HEK293 (cell line): Measurements from ENCODE around the gene PLD4.

Experiments
- FEZF1 ChIP-seq: fragments of 450-650 bp; formaldehyde crosslinking; IDR thresholded peaks from 2 replicates; pipeline ENCODE4 v1.5.1; 2016; ENCODE audit warnings: missing biosample characterization, missing genetic modification characterization
- GLI4 ChIP-seq: fragments of 450-650 bp; formaldehyde crosslinking; IDR thresholded peaks from 2 replicates; pipeline ENCODE4 v1.5.1; 2016; ENCODE audit warnings: missing biosample characterization, missing genetic modification characterization
- GLIS2 ChIP-seq: fragments of 450-650 bp; formaldehyde crosslinking; IDR thresholded peaks from 2 replicates; pipeline ENCODE4 v1.5.1; 2016; ENCODE audit warnings: missing biosample characterization, missing genetic modification characterization
- SP2 ChIP-seq: fragments of 450-650 bp; formaldehyde crosslinking; IDR thresholded peaks from 2 replicates; pipeline ENCODE4 v1.5.1; 2016; ENCODE audit warnings: missing biosample characterization, missing genetic modification characterization
- YY1 ChIP-seq: fragments of 450-650 bp; formaldehyde crosslinking; IDR thresholded peaks from 2 replicates; pipeline ENCODE4 v1.5.1; 2018; ENCODE audit warnings: missing biosample characterization, missing genetic modification characterization
- ZBTB17 ChIP-seq: fragments of 450-650 bp; formaldehyde crosslinking; IDR thresholded peaks from 2 replicates; pipeline ENCODE4 v1.5.1; 2016; ENCODE audit warnings: missing biosample characterization, missing genetic modification characterization
- ZBTB7A ChIP-seq: fragments of 450-650 bp; formaldehyde crosslinking; IDR thresholded peaks from 2 replicates; pipeline ENCODE4 v1.5.1; 2016; ENCODE audit warnings: low read depth, missing biosample characterization, missing genetic modification characterization
- ZNF146 ChIP-seq: fragments of 450-650 bp; formaldehyde crosslinking; IDR thresholded peaks from 2 replicates; pipeline ENCODE4 v1.5.1; 2016; ENCODE audit warnings: missing biosample characterization, missing genetic modification characterization
- ZNF335 ChIP-seq: fragments of 450-650 bp; formaldehyde crosslinking; conservative IDR thresholded peaks from 2 replicates; pipeline ENCODE4 v1.5.1; 2016; ENCODE audit warnings: missing biosample characterization, missing genetic modification characterization
- ZNF48 ChIP-seq: fragments of 450-650 bp; formaldehyde crosslinking; IDR thresholded peaks from 2 replicates; pipeline ENCODE4 v1.5.1; 2016; ENCODE audit warnings: missing biosample characterization, missing genetic modification characterization
- ZNF514 ChIP-seq: fragments of 450-650 bp; formaldehyde crosslinking; IDR thresholded peaks from 2 replicates; pipeline ENCODE4 v1.5.1; 2016; ENCODE audit warnings: missing biosample characterization, missing genetic modification characterization
- ZNF629 ChIP-seq: fragments of 450-650 bp; formaldehyde crosslinking; IDR thresholded peaks from 2 replicates; pipeline ENCODE4 v1.5.1; 2017; ENCODE audit warnings: missing biosample characterization, missing genetic modification characterization
- TF ChIP-seq, protein P1 (sequence below): fragments of 450-650 bp; formaldehyde crosslinking; IDR thresholded peaks from 2 replicates; pipeline ENCODE4 v1.5.1; 2016; ENCODE audit warnings: missing biosample characterization, missing genetic modification characterization
- TF ChIP-seq, protein P2 (sequence below): fragments of 450-650 bp; formaldehyde crosslinking; IDR thresholded peaks from 2 replicates; pipeline ENCODE4 v1.5.1; 2016; ENCODE audit warnings: missing biosample characterization, missing genetic modification characterization

DNA sequence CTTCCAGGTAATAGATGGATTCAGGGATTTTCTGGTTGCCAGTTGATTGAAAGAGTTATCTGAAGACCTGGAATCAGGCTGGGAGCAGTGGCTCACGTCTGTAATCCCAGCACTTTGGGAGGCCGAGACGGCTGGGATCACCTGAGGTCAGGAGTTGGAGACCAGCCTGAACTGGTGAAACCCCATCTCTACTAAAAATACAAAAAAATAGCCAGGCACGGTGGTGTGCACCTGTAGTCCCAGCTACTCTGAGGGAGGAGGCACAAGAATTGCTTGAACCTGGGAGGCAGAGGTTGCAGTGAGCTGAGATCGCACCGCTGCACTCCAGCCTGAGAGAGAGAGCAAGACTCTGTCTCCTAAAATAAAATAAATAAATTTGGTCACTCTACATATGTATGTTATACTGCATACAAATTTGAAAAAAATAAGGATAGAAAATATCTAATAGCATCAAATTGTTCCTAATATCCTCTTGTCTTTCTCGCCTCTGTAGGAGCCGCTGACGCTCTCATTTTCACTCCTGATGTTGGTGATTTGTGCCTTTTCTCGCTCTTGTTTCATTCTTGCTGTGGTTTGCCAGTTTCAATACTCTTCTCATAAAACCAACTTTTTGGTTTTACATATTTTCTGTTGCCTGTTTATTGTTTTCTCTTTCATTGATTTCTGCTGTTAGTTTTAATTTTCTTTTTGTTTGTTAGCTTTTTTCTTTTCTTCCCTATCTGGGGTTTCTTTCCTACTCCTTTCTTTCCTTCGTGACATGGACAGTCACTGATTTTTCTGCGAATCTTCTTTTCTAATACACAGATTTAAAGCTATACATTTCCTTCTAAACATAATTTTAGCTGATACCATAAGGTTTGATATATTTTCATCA is 23.8 kb upstream of the PLD4 start:
- TF ChIP-seq, protein P1, sequence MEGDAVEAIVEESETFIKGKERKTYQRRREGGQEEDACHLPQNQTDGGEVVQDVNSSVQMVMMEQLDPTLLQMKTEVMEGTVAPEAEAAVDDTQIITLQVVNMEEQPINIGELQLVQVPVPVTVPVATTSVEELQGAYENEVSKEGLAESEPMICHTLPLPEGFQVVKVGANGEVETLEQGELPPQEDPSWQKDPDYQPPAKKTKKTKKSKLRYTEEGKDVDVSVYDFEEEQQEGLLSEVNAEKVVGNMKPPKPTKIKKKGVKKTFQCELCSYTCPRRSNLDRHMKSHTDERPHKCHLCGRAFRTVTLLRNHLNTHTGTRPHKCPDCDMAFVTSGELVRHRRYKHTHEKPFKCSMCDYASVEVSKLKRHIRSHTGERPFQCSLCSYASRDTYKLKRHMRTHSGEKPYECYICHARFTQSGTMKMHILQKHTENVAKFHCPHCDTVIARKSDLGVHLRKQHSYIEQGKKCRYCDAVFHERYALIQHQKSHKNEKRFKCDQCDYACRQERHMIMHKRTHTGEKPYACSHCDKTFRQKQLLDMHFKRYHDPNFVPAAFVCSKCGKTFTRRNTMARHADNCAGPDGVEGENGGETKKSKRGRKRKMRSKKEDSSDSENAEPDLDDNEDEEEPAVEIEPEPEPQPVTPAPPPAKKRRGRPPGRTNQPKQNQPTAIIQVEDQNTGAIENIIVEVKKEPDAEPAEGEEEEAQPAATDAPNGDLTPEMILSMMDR (tag by site-specific recombination): no peak
- TF ChIP-seq ZBTB7A (tag by site-specific recombination): no peak
- TF ChIP-seq ZBTB17: no peak
- TF ChIP-seq ZNF335: no peak
- TF ChIP-seq SP2 (tag by site-specific recombination): no peak
- TF ChIP-seq ZNF146 (tag by site-specific recombination): no peak
- no peak for TF ChIP-seq FEZF1 (tag by site-specific recombination)
- TF ChIP-seq, protein P2, sequence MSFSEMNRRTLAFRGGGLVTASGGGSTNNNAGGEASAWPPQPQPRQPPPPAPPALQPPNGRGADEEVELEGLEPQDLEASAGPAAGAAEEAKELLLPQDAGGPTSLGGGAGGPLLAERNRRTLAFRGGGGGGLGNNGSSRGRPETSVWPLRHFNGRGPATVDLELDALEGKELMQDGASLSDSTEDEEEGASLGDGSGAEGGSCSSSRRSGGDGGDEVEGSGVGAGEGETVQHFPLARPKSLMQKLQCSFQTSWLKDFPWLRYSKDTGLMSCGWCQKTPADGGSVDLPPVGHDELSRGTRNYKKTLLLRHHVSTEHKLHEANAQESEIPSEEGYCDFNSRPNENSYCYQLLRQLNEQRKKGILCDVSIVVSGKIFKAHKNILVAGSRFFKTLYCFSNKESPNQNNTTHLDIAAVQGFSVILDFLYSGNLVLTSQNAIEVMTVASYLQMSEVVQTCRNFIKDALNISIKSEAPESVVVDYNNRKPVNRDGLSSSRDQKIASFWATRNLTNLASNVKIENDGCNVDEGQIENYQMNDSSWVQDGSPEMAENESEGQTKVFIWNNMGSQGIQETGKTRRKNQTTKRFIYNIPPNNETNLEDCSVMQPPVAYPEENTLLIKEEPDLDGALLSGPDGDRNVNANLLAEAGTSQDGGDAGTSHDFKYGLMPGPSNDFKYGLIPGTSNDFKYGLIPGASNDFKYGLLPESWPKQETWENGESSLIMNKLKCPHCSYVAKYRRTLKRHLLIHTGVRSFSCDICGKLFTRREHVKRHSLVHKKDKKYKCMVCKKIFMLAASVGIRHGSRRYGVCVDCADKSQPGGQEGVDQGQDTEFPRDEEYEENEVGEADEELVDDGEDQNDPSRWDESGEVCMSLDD (tag by site-specific recombination): no peak
- TF ChIP-seq ZNF514 (tag by site-specific recombination): no peak
- TF ChIP-seq ZNF629 (tag by site-specific recombination): no peak
- TF ChIP-seq GLI4 (tag by site-specific recombination): no peak
- TF ChIP-seq YY1 (tag by site-specific recombination): no peak
- TF ChIP-seq ZNF48 (tag by site-specific recombination): no peak
- no peak for TF ChIP-seq GLIS2 (tag by site-specific recombination)
